Measurements from ENCODE around the gene TRPM5.
"Not testable (repeated sequence)": the region's sequence is repeated elsewhere in the genome, so short reads cannot be mapped to it uniquely, and the experiment has no call there.

Gene TRPM5

GRCh38 chr11:2443881-2444820, at the start of gene TRPM5:
Gene TRPM5, minus strand, starts transcription at chr11:2444514. Its CDS starts 21,478 bp downstream, at chr11:2423036.
- DNase-seq: no peak

- no peak for DNase-seq
Observed at GRCh38 chr11:2489083-2489482, 44.8 kb upstream of the TRPM5 start.

- no peak for DNase-seq
Observed at GRCh38 chr11:2488004-2488403, 43.7 kb upstream of the TRPM5 start.

- no peak for DNase-seq
Observed at GRCh38 chr11:2484576-2485125, 40.3 kb upstream of the TRPM5 start.

GRCh38 chr11:2483426-2483825, 39.1 kb upstream of the TRPM5 start:
- no peak for DNase-seq

- DNase-seq: no peak
Observed at GRCh38 chr11:2482745-2483144, 38.4 kb upstream of the TRPM5 start.

- DNase-seq: no peak
Observed at GRCh38 chr11:2482204-2482603, 37.9 kb upstream of the TRPM5 start.

- no peak for DNase-seq
Observed at GRCh38 chr11:2481253-2481652, 36.9 kb upstream of the TRPM5 start.

GRCh38 chr11:2480874-2481220, 36.5 kb upstream of the TRPM5 start:
- DNase-seq: no peak

GRCh38 chr11:2480067-2480873, 36.0 kb upstream of the TRPM5 start:
- DNase-seq: not testable (repeated sequence)

- DNase-seq: no peak
Observed at GRCh38 chr11:2477936-2478335, 33.6 kb upstream of the TRPM5 start.

GRCh38 chr11:2477254-2477653, 32.9 kb upstream of the TRPM5 start:
- DNase-seq: no peak

GRCh38 chr11:2475136-2475918, 31.0 kb upstream of the TRPM5 start:
- DNase-seq: no peak

GRCh38 chr11:2474059-2474901, 30.0 kb upstream of the TRPM5 start:
- DNase-seq: no peak

- DNase-seq: no peak
Observed at GRCh38 chr11:2473361-2474058, 29.2 kb upstream of the TRPM5 start.

- DNase-seq: no peak
Observed at GRCh38 chr11:2472428-2473186, 28.3 kb upstream of the TRPM5 start.

- no peak for DNase-seq
Observed at GRCh38 chr11:2471804-2472096, 27.4 kb upstream of the TRPM5 start.

- no peak for DNase-seq
Observed at GRCh38 chr11:2471048-2471803, 26.9 kb upstream of the TRPM5 start.

GRCh38 chr11:2470495-2470894, 26.2 kb upstream of the TRPM5 start:
- no peak for DNase-seq

Measured in NCI-H2081 (cell line).